Smooth muscle cell (in vitro differentiated cells): ENCODE data around the gene GRK1. TPM values are rescaled to one million over a fixed set of nuclear protein-coding genes. Genes with fewer than 3 reads are reported as not detected.

Source experiments
- DNase-seq: peaks from one replicate; lab custom pipeline; 2025; ENCODE audit not compliant: unreplicated experiment; lab: John Stamatoyannopoulos, UW
- H2AFZ ChIP-seq: fragments of 200-600 bp; sonication (generic); 2 replicates; pipeline ENCODE4 v1.6.0; 2016; ENCODE audit warnings: antibody characterized with exemption, low read depth, mild to moderate bottlenecking
- H3F3A ChIP-seq: fragments of 200-600 bp; sonication (generic); 2 replicates; pipeline ENCODE4 v1.6.0; 2017; ENCODE audit warnings: antibody characterized with exemption, low read depth
- H3K27ac ChIP-seq: fragments of 200-600 bp; sonication (generic); 2 replicates; pipeline ENCODE4 v1.5.1; 2016; ENCODE audit warnings: low read depth, mild to moderate bottlenecking
- H3K27me3 ChIP-seq: fragments of 200-600 bp; sonication (generic); 2 replicates; pipeline ENCODE4 v1.6.1; 2016; ENCODE audit warnings: low read depth, mild to moderate bottlenecking
- H3K36me3 ChIP-seq: fragments of 200-600 bp; sonication (generic); 2 replicates; pipeline ENCODE4 v1.5.1; 2016; ENCODE audit warnings: low read depth
- H3K4me1 ChIP-seq: fragments of 200-600 bp; sonication (generic); 2 replicates; pipeline ENCODE4 v1.5.1; 2016; ENCODE audit warnings: low read depth
- H3K4me2 ChIP-seq: fragments of 200-600 bp; sonication (generic); 2 replicates; pipeline ENCODE4 v1.6.0; 2016; ENCODE audit warnings: mild to moderate bottlenecking
- H3K4me3 ChIP-seq: fragments of 200-600 bp; sonication (generic); 2 replicates; pipeline ENCODE4 v1.5.1; 2016; ENCODE audit warnings: mild to moderate bottlenecking
- H3K79me2 ChIP-seq: fragments of 200-600 bp; sonication (generic); 2 replicates; pipeline ENCODE4 v1.6.0; 2016; ENCODE audit warnings: low read depth, mild to moderate bottlenecking
- H3K9ac ChIP-seq: fragments of 200-600 bp; sonication (generic); 2 replicates; pipeline ENCODE4 v1.6.0; 2016; ENCODE audit warnings: low read depth
- H3K9me3 ChIP-seq: fragments of 200-600 bp; sonication (generic); replicated peaks from 2 replicates; pipeline ENCODE4 v1.5.1; 2016; ENCODE audit warnings: low read depth
- H4K20me1 ChIP-seq: fragments of 200-600 bp; sonication (generic); 2 replicates; pipeline ENCODE4 v1.6.0; 2016; ENCODE audit warnings: low read depth
- WGBS: methylation state at CpG from one replicate; pipeline ENCODE4 v1.1.7; 2016; ENCODE audit warnings: low lambda C conversion rate; 5-methylcytosine and 5-hydroxymethylcytosine counted together
- polyA plus RNA-seq: library from polyadenylated mRNA; unstranded; fragments of >200 nt; fragmentation: Nextera tagmentation; extraction: Ambion mirVana; gene quantifications from 2 replicates; pipeline ENCODE4 v1.2.1, GENCODE V29; 2016
- total RNA-seq: library from RNA; depleted of rRNA; stranded (reverse); fragments of >200 nt; gene quantifications from 2 replicates; pipeline ENCODE4 v1.2.3, GENCODE V29; 2014
- TF ChIP-seq, protein P1 (sequence below): fragments of 200-600 bp; sonication (generic); IDR thresholded peaks from 2 replicates; pipeline ENCODE4 v1.5.1; 2017; ENCODE audit warnings: borderline replicate concordance, mild to moderate bottlenecking, antibody characterized with exemption; ENCODE audit not compliant: insufficient read depth, poor library complexity, severe bottlenecking

Gene GRK1
- total and polyA plus RNA-seq, 2 experiments from 2014 or later = not detected

DNA sequence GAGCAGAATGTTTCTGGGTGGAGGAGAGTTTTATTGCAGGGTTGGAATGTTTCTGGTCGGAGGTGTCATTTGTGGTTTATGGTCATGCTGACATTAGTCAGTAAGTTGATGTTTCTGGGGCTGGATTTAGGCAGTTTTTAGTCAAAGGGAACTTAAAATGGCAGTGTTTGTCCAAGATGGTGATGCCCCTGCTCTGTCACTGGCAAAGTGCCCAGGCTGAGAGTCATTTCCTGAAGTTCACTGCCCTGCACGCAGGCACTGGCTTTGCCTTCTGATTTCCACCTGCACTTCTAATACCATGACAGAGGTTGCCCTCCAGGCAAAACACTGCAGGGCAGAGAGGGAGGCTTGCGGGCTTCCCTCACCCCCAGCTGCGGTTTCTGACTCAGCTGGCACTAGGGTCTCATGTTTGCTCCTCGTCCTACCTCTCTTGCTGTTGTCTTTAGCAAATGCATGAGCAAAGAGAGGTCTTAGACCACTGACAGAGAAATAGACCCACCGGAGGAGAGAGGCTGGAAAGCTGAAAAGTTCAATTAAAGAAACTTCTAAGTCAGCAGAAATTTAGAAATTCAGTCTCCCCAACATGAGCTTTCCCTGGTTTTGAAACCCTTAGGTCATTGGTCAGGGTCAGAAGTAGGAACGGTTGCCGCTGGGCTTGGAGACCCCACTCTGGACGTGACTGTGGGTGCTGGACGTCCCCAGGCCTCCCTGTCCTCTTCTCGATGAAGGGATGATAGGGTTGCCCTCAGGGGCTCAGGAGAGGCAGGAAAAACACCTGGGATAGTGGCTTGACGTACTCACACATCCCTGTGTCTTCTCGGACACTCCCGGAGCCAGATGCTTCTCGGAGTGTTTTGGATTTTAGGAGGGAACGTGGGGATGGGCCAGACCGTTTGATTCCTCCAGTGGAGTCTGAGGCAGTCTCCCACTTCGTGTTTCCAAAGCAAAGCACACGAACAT is 118.3 kb downstream of the GRK1 start:
- H2AFZ ChIP-seq = no peak overlapping the region
- no peak overlapping the region for H3K27ac ChIP-seq
- H3K9me3 ChIP-seq = no peaks in the 10 kb centered on the region
- no peaks in the 10 kb centered on the region for H3K4me1 ChIP-seq
- TF ChIP-seq, protein P1, sequence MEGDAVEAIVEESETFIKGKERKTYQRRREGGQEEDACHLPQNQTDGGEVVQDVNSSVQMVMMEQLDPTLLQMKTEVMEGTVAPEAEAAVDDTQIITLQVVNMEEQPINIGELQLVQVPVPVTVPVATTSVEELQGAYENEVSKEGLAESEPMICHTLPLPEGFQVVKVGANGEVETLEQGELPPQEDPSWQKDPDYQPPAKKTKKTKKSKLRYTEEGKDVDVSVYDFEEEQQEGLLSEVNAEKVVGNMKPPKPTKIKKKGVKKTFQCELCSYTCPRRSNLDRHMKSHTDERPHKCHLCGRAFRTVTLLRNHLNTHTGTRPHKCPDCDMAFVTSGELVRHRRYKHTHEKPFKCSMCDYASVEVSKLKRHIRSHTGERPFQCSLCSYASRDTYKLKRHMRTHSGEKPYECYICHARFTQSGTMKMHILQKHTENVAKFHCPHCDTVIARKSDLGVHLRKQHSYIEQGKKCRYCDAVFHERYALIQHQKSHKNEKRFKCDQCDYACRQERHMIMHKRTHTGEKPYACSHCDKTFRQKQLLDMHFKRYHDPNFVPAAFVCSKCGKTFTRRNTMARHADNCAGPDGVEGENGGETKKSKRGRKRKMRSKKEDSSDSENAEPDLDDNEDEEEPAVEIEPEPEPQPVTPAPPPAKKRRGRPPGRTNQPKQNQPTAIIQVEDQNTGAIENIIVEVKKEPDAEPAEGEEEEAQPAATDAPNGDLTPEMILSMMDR = no peak
- H3K36me3 ChIP-seq = no peaks in the 10 kb centered on the region
- WGBS = 86% methylated on average over 19 of the region's 19 CpGs
- no peak overlapping the region for H3K4me3 ChIP-seq
- H3K9ac ChIP-seq = no peak overlapping the region
- no peaks in the 10 kb centered on the region for H3K79me2 ChIP-seq
- no peak for DNase-seq
- no peak overlapping the region for H3K4me2 ChIP-seq
- no peaks in the 10 kb centered on the region for H4K20me1 ChIP-seq
- H3F3A ChIP-seq = no peaks in the 10 kb centered on the region
- H3K27me3 ChIP-seq = peaks cover 11% of the 10 kb centered on the region

DNA sequence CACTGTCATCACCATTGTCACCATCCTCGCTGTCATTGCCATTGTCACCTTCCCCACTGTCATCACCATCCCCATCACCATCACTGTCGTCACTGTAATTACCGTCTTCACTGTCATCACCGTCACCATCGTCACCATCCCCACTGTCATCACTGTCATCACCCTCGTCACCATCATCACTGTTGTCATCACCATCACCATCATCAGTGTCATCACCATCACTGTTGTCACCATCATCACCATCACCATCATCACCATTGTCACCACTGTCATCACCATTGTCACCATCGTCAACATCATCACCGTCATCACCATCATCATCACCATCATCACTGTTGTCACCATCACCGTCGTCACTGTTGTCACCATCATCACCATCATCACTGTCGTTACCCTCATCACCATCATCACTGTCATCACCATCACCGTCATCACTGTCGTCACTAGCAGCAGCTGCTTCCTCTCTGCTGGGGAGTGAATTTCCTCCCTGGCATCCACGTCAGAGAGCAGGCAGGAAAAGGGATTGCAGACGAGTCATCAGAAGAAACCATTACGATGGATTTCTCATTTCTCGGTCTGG is 119.3 kb downstream of the GRK1 start:
- H3K79me2 ChIP-seq = no peaks in the 10 kb centered on the region
- H3K36me3 ChIP-seq = no peaks in the 10 kb centered on the region
- no peak overlapping the region for H2AFZ ChIP-seq
- H3K27ac ChIP-seq = no peak overlapping the region
- H3K4me2 ChIP-seq = no peak overlapping the region
- no peaks in the 10 kb centered on the region for H4K20me1 ChIP-seq
- H3K4me3 ChIP-seq = no peak overlapping the region
- no peaks in the 10 kb centered on the region for H3K9me3 ChIP-seq
- H3F3A ChIP-seq = no peaks in the 10 kb centered on the region
- H3K9ac ChIP-seq = no peak overlapping the region
- WGBS = 91% methylated on average over 17 of the region's 17 CpGs
- H3K4me1 ChIP-seq = no peaks in the 10 kb centered on the region
- TF ChIP-seq, protein P1 = no peak
- DNase-seq = no peak
- H3K27me3 ChIP-seq = peaks cover under 1% of the 10 kb centered on the region

Other genes with a start within 250 kb of the GRK1 start
- gene ADPRHL1, start 213.7 kb upstream of the GRK1 start, total RNA-seq = 0.18 and 0.99 TPM in 2 replicates
- gene ADPRHL1, start 213.7 kb upstream of the GRK1 start, polyA plus RNA-seq = 1.1 and 1.2 TPM in 2 replicates
- gene DCUN1D2, start 176.5 kb upstream of the GRK1 start, total RNA-seq = 6.3 and 10.6 TPM in 2 replicates
- 9.4 and 10.8 TPM in 2 replicates for gene DCUN1D2, start 176.5 kb upstream of the GRK1 start, polyA plus RNA-seq
- 46.1 and 53.6 TPM in 2 replicates for gene TFDP1, start 82.5 kb upstream of the GRK1 start, total RNA-seq
- 38.5 and 52.8 TPM in 2 replicates for gene TFDP1, start 82.5 kb upstream of the GRK1 start, polyA plus RNA-seq
- gene ATP4B, start 9.0 kb upstream of the GRK1 start, total RNA-seq = not detected in 2 replicates
- gene ATP4B, start 9.0 kb upstream of the GRK1 start, polyA plus RNA-seq = not detected in 2 replicates
- 0.22 and 4.1 TPM in 2 replicates for gene TMEM255B, start 92.0 kb downstream of the GRK1 start, total RNA-seq
- gene TMEM255B, start 92.0 kb downstream of the GRK1 start, polyA plus RNA-seq = 1.4 and 2.1 TPM in 2 replicates
- gene GAS6, start 196.9 kb downstream of the GRK1 start, total RNA-seq = 21.7 and 25.6 TPM in 2 replicates
- 45.2 and 58.5 TPM in 2 replicates for gene GAS6, start 196.9 kb downstream of the GRK1 start, polyA plus RNA-seq